Activated CD4-positive, CD25-positive, alpha-beta regulatory T cell (primary cell): ENCODE measurements around the gene PHF19.

ENCODE experiments used
- DNase-seq, 4 experiments: peaks; one replicate each; lab custom pipeline; 2025; lab: John Stamatoyannopoulos, UW

The PHF19 gene

DNA sequence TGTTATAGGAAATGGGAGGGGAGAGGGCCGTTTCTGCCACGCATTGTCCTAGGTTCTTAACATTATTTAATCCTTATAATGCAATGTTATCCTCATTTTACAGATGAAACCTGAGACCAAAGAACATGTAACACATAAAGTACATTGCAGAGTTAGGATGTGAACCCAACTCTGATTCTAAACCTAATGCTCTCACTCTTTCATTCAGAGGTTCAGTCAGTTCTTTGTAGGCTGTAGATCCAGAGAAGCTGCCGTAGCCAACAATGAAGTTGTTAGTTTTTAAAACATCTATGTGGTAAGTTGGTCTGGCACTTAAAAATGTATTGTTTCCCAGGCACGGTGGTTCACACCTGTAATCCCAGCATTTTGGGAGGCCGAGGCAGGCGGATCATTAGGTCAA, 23.8 kb downstream of the PHF19 start:
- DNase-seq = no peak

DNA sequence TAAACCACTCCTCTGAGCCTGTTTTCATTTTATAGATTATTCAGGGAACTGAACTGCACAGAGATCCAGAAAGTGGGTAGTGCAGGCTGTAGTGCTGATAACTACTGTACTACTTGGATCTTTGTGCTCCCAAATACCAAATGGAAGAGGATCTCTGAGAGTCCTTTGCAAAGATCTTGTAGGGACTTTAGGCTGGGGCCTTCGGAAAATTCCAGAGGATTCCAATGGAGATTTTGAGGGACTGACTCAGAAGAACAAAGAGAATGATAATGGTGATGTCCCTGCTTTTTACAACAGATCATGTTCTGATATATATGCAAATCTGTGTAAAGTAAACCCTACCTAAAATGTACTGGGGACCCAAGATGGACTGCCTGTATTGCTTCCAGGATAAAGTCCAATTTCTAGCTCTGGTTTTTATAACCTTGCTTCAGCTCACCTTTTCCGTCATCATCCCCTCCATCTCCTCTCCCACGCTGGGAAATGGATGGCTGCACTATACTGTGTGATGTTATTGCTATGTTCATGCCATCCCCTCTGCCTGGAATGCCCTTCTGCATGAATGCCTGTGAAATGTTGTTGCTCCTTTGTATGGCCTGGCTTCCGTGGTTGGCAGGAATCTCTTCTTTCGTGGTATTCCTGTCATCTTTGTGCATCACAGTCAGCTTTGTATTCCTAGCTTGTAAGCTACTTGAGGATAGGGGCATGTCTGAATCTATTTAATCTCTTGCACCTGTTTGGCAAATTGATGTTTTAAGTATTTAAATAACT, 24.6 kb downstream of the PHF19 start:
- DNase-seq = no peak

DNA sequence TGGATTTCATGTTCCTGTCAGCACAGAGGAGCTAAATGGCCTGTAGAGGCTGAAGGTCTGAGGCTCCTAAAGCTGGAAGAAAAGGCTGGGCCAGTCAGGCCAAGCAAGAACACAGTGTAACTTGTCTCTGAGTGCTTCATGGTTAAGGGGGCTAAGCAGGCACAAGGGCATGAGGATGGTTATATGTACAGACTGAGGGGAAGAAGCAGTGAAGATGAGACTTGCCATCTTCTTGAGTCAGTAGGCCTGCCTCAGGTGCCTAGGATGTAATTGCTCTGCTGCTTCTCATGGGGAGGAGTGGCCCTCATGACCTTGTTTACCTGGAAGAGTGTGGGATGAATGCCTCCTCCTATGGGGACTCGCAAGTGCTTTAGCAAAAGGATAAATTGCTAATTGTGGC, 25.5 kb downstream of the PHF19 start:
- DNase-seq = no peak

DNA sequence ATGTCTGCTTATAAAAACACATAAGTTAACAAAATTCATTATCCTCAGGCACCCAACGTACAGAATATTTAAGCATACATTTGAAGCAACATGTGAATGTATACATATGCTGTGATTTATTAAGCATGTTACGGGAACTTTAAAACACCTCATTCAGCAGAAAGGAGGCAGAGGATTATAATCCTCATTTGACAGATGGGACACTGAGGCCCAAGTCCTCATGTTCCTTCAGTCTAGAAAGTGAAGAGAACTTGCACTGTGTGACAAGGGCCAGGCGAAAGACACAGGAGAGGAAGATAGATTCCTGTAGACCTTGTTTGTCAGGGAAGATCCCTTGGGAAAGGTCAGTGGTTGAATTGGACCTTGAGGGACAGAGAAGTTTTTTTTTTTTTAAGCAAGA, 26.7 kb downstream of the PHF19 start:
- DNase-seq = no peak

DNA sequence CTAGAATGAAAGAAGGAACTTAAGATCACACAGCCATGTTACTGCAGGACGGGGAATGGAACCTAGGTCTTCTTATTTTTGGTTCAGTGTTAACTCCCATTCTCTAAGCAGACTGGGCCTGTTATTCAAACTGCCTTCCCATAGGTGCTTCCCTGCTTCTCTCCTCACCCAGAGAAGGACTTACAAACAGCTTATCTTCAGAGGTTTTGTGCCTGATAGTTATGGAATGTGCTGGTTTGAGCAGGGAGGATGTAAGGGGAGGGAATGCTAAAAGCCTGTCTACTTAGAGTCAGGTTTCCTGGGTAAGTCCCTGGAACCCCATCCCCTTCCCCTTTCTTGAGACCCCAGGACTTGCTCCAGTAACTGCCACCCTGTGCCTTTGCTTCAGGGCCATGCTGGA, 30.1 kb downstream of the PHF19 start:
- DNase-seq = no peak

DNA sequence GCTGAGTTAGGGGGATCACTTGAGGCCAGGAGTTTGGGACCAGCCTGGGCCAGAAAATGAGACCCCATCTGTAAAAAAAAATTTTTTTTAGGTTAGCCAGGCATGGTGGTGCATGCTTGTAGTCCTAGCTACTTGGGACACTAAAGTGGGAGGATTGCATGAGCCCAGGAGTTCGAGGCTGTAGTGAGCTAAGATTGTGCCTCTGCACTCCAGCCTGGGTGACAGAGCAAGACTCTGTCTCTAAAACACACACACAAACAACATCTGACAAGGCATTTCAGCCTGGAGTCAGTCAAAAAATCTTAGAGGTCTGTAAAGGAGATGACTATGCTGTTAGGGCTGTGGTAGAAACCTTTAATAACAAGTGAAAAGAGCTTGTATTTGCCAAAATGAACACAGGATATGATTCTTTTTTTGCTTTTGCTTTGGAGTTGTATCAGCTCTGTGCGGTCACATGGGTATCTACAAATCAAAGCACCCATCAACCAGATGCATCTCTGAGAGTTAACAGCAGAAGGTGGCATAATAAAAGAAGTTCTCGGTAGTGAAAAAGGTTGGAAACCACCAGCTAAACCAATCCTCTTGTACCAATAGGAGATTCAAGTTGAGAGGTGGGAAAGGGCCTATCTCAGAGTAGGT, 30.6 kb downstream of the PHF19 start:
- no peak for DNase-seq

DNA sequence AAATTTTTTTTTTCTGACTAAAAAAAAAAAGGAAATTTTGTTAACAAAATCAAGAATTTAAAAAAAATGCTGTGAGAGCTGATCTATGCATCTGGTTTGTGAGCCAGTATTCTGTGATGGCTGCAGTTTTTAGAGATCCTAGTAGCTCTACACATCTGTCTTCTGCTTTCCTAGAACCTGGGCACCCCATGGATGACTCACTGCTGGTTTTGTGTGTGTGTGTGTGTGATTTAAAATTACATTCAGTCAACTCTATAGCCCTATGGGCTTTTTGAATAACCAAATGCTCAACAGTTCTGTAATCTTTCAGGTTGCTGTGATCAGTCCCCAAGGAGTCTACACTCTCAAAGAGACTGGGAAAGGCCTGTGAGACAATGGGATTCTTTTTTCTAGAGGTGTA, 31.7 kb downstream of the PHF19 start:
- DNase-seq = no peak

DNA sequence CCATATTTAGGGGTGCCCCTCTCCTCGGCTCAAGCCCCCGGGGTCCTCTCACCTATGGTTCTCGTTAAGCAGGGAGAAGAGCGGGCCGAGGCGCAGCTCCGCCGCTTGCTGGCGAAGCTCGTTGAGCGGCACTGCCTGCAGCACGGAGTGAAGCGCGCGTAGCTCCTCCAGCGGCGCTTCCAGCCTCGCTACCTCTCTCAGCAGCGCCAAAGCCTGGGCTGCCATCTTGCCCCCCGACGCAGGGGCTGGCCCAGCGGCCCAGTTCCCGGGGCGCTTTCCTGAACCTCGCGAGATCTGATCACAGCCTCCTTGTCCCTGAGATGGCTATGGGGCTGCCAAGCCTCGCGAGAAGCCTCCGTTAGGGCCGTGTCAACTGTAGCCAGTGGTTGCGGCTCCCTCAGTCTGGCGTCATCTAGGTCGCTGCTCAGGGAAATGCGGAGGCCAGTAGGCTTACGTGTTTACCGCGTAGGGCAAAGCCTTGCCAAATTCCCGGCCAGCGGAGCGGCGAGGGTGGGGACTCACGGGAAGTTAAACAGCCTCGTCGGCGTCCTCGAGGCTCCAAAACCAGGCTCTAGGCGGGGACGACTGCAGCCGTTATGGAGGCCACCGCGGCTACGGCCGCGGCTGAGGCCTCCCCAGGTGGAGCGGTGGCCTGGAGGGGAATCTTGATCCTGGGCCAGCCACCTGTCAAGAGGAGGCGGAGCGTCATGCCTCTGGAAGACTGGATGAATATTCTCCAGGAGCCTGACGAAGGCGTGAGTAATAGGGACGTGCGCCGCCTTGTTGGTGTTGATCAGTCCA, 34.1 kb downstream of the PHF19 start, which contains the start of gene PSMD5:
Gene PSMD5, minus strand, starts transcription at position 238 of the 801 bp plus-strand sequence. Its CDS starts 13 bp downstream, at position 225.
- DNase-seq = peak; percentile 84 to 92 (median 90)

DNA sequence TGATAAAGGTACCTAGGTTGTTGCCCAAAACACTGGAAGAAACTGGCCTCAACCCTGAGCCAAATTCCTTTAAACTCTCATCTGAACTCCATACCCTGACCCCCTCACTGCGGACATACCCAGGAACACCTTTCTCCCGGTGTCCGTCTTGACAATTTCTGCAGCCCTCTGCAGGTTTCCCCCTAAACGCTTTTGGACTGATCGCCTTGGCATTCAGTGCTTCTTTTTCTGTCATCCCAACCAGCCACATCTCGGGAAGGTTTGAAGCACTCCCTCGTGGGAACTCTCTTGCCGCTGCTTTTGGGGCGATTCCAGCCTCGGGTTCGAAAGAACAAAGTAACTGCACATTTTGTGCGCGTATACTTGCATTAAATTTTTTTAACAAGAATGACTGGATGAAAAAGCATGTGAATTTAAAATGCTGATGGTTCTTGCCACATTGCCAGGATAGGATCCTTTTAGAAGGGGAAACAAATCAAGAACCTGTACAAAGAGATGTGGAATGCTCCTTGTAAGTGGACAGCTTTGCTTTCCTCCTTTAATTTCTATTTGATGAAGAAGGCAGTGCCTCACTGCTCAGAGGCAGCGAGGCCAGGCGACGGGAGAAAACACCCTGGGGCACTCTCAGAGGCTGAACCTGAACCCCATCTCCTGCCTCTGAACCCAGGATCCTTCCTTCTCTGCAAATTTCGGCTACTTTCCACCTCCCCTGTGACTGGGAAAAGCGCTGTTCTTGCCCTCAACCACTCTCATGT, 34.9 kb downstream of the PHF19 start:
- DNase-seq = no peak

DNA sequence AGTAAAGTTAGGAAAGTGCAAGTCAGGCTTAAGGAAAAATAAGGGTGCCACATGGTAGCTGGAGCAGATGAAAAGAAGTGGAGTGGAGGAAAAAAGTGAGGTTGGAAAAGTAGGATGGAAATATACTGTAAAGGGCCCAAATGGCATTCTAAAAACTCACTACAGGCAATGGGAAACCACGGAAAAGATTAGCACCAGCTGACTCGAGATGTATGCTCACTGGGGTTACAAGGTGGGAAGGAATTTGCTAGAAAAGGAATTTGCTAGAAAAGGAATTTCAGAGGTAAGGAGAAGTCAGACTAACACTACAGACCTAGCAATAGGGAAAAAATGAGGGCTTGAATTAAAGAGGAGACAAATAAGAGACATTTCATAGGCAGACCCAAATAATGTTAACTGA, 37.8 kb downstream of the PHF19 start:
- no peak for DNase-seq

DNA sequence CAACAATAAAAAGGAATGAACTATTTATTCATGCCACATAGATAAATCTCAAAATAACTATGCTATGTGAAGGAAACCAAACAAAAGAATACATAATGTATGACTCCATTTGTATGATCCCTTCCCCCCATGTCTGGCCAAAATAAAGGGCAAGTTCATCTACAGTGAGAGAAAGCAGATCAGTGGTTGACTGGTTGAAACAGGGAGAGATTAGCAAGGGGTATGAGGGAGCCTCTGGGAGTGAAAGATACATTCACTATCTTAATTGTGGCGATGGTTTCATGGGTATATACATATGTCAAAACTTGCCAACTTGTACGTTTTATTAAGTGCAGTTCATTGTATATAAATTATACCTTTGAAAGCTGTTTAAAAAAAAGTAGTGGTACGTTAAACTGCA, 39.1 kb downstream of the PHF19 start:
- DNase-seq = no peak

DNA sequence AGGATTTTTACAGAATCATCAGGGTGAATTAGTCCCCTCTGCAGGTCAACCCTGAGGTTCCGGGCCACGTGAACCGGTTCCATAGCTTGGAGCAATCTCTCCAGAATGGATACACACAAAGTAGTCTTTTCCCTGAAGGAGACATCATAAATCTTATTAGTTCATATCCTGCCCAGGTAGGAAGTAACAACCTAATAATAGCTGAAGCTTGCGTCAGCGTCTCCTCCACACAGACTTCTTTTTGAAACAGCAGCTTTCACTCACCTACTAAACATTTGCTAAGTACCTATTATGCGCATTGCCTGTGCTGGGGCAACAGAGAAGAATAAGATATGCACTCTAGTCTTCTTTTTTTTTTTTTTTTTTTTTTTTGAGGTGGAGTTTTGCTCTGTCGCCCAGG, 43.7 kb downstream of the PHF19 start:
- DNase-seq = no peak

DNA sequence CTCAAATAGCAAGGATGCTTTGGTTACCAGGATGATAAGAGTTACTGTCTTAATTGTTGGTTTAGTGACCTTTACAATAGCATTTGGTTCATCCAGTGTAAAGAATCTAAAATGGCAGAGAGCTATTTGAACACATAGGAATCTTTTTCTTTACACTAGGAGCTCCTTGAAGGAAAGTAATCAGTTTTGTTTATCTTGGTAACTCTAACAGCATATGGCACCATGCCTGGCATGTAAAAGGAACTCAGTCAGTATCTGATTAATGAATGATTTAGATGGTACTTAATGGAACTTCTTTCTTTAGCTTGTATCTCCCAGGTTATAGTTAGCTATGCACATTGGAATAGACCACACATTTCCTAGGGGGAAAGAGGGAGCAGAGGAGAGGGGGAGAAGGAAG, 44.2 kb downstream of the PHF19 start:
- DNase-seq = no peak

DNA sequence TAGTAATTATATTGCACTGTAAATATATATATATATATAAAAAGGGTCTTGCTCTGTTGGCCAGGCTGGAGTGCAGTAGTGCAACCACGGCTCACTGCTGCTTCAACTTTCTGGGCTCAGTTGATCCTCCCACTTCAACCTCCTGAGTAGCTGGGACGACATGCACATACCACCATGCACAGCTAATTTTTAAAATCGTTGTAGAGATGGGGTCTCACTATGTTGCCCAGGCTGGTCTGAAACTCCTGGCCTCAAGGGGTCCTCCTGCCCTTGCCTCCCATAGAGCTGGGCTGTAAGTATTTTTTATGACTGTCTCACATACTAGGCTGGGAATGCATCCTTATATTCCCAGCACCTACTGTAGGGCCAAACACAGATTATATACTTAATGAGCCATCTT, 46.1 kb downstream of the PHF19 start:
- DNase-seq = no peak

DNA sequence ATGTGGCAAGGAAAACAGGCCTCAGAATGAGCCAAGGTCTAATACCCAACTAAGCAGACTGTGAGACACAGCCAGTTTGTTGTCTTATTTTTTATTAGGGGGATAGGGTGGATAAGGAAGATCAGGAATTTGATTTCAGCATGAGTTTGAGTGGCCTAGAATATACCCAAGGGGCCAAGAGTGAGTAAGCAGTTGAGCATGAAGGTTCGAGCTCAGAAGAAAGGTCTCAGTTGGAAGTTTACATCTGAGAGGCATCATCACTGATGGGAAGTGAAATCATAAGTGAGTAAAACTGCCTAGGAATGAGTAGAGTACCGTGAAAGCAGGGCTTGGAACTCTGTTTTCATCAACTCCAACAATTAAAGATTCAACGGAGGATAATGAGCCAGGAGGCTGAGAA, 46.8 kb downstream of the PHF19 start:
- no peak for DNase-seq

DNA sequence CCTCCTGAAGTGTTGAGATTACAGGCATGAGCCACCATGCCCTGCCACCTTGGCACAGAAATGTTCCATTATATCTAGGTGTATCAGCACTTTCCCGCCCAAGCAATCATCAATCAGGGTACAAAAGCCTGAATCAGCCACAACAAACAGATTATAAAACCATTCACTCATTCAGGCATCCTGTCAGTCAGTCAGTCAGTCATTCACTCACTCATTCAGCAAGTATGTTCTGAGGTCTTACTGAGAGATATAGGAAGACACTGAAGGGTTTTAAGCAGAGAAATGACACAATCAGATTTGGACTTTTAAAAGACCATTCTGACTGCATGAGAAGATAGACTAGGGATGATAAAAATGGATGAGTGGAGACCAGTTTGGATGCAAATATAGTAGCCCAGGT, 47.3 kb downstream of the PHF19 start:
- no peak for DNase-seq

DNA sequence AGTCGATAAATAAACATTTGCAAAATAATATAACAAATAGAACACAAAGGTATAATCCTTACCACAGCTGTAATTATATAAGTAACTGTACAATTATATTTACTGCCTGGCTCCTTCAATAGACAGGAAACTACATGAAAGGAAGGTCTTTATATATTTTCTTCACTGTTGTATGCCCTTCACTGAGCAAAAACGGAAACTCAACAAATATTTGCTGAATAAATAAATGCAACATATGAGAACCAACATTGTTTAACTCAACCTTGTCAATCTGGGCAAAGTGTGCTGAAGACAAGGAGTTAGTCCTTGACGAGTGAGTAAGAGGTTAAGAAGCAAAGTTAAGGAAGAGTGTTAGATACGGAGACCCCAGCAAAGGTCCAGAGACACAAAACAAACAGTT, 56.9 kb downstream of the PHF19 start:
- DNase-seq = no peak

DNA sequence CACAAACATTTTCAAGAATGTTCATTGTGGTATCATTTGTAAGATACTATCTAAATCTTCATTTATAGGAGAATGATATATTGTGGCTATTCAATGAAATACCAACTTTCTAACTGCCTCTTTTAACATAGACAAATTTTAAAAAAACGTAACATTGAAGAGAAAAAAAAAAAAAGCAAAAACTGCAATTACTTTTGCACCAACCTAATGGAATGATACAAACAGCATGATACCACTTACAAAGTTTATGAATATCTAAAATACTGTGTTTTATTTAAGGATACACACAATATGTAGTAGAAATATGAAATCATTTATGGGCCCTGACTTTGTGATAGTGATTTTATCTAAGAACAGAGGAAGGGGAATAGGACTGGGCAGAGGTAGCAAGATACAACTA, 58.4 kb downstream of the PHF19 start:
- no peak for DNase-seq

DNA sequence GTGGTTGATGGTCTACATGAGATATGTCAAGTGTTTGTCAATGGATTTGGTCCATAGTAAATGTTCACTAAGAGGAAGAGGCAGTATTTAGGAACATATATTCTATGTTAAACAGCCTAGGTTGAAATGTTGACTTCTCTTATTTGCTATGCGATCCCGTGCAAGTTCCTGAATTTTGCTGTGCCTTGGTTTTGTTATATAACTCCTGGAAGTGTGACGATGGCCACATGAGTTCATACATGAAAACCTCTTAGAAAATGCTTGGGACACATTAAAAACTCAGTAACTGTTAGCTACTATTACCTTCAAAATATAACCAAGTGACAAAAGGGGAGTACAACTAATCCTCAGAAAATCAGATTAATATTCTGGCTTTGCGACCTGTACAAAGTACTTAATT, 61.9 kb downstream of the PHF19 start:
- DNase-seq = no peak

DNA sequence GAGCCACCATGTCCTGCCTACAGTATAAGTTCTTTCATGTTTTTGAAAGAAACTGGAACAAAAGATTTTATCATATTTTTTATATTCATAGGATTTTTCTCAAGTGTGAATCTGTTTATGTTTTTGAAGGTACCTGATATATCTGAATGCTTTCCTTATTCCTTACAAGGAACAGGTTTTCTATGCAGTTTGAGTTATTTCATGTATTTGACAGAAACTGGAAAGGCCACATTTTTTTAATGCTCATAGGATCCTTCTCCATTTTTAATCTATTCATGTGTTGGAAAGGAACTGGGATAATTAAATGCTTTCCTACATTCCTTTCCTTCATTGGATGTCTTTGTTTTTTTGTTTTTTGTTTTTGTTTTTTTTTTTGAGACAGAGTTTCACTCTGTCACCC, 68.1 kb downstream of the PHF19 start:
- no peak for DNase-seq

DNA sequence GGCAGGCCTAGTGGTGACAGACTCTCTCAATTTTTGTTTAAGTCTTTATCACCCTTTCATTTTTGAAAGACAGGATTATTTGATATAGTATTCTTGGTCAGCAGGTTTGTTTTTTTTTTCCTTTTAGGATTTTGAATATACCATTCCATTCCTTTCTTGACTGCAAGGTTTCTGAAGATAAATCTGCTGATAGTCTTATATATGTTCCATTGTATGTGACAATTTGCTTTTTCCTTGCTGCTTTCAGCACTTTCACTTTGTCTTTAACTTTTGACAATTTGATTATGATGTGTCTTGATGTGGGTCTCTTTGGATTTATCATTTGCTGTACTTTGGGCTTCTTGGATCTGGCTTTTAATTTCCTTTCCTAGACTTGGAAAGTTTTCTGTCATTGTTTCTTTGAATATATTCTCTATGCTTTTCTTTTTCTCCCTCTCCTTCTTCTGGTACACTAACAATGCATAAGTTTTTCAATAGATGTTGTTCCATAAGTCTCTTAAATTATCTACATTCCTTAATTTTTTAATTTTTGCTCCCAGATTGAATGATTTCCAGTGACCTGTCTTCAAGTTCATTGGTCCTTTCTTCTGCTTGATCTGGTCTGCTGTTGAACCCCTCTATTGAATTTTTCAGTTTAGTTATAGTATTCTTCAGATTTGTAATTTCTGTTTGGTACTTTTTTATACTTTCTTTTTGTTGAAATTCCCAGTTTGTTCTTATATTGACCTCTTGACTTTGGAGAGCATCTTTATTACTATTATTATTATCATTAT, 69.2 kb downstream of the PHF19 start:
- no peak for DNase-seq
